Endothelial cell of umbilical vein (primary cell): Measurements from ENCODE around the gene FGD5. TPM values are rescaled to one million over a fixed set of nuclear protein-coding genes. Genes with fewer than 3 reads are reported as not detected.
A peak's percentile ranks its signal among the peaks of the same experiment; 100 is the strongest.

Experiments used
- BruUV-seq: library from RNA; stranded (reverse); fragments of 400-500 nt; replicated peaks from 2 replicates; lab custom pipeline; 2021; lab: Mats Ljungman, UMichigan
- CTCF ChIA-PET: fragments of 300-600, 350-600 bp; sonication (Branson Sonifier 250); formaldehyde crosslinking; loops from one replicate; lab custom pipeline; 2021; ENCODE audit warnings: antibody characterized with exemption, inconsistent platforms; lab: Charles Lee
- POLR2A ChIA-PET: fragments of 300-600, 350-600 bp; sonication (Branson Sonifier 250); formaldehyde crosslinking; loops from one replicate; lab custom pipeline; 2021; ENCODE audit warnings: antibody characterized with exemption, inconsistent platforms; lab: Charles Lee
- DNase-seq: peaks from one replicate; pipeline ENCODE4 v3.0.0-alpha.2; 2011; ENCODE audit warnings: low read depth, low spot score
- FAIRE-seq: peaks from 2 replicates; lab custom pipeline; 2011; peaks lifted over from hg19 to GRCh38; lab: Jason Lieb, UNC
- H2AFZ ChIP-seq: 2 replicates; pipeline ENCODE4 v1.6.0; 2012; ENCODE audit warnings: low read depth, low read length, control low read depth, inconsistent platforms
- H3K27ac ChIP-seq: 2 replicates; pipeline ENCODE4 v1.5.1; 2011; ENCODE audit warnings: low read depth, mild to moderate bottlenecking, control low read depth, low read length, moderate library complexity; ENCODE audit not compliant: insufficient read depth
- H3K27me3 ChIP-seq, 2 experiments: 2 replicates each; pipeline versions ENCODE4 v1.6.0 to v1.6.1; 2011; ENCODE audit warnings: low read length in 2 of 2, mixed read lengths in 1 of 2; ENCODE audit not compliant: control insufficient read depth in 2 of 2, insufficient read depth in 2 of 2
- H3K36me3 ChIP-seq, 2 experiments: 2 replicates in 1 of 2; 3 replicates in 1 of 2; pipeline ENCODE4 v1.5.1; 2011; ENCODE audit warnings: low read length in 2 of 2, mild to moderate bottlenecking in 1 of 2, moderate library complexity in 1 of 2; ENCODE audit not compliant: control insufficient read depth in 2 of 2, insufficient read depth in 2 of 2; ENCODE audit errors: extremely low read depth in 1 of 2
- H3K4me1 ChIP-seq: 3 replicates; pipeline ENCODE4 v1.5.1; 2011; ENCODE audit warnings: mild to moderate bottlenecking, low read length; ENCODE audit not compliant: control insufficient read depth, insufficient read depth; ENCODE audit errors: extremely low read depth
- H3K4me2 ChIP-seq: 2 replicates; pipeline ENCODE4 v1.6.1; 2011; ENCODE audit warnings: low read length, control low read depth, mixed read lengths; ENCODE audit not compliant: insufficient read depth
- H3K4me3 ChIP-seq, 3 experiments: fragments of 200-600 bp in 1 of 3; sonication (generic), shearing (Covaris generic) in 1 of 3; replicated peaks in 1 of 3; 2 replicates each; pipeline ENCODE4 v1.5.1; 2011 to 2016; ENCODE audit warnings: control low read depth in 3 of 3, low read length in 3 of 3, mild to moderate bottlenecking in 2 of 3, inconsistent platforms in 1 of 3, low read depth in 1 of 3, moderate library complexity in 1 of 3; ENCODE audit not compliant: insufficient read depth in 1 of 3
- H3K79me2 ChIP-seq: 2 replicates; pipeline ENCODE4 v1.6.0; 2012; ENCODE audit warnings: low read length, inconsistent platforms; ENCODE audit not compliant: control insufficient read depth, insufficient read depth
- H3K9ac ChIP-seq: replicated peaks from 2 replicates; pipeline ENCODE3; 2011; ENCODE audit warnings: low read length, control low read depth; ENCODE audit not compliant: insufficient read depth; ENCODE audit errors: extremely low read depth
- H3K9me1 ChIP-seq: replicated peaks from 3 replicates; pipeline ENCODE4 v1.6.0; 2011; ENCODE audit warnings: mild to moderate bottlenecking, low read length; ENCODE audit not compliant: control insufficient read depth, insufficient read depth; ENCODE audit errors: extremely low read depth
- H3K9me3 ChIP-seq: replicated peaks from 2 replicates; pipeline ENCODE4 v1.5.1; 2012; ENCODE audit warnings: low read length, inconsistent platforms; ENCODE audit not compliant: control insufficient read depth, insufficient read depth
- H4K20me1 ChIP-seq: replicated peaks from 2 replicates; pipeline ENCODE3; 2011; ENCODE audit warnings: mild to moderate bottlenecking, low read length; ENCODE audit not compliant: control insufficient read depth, insufficient read depth; ENCODE audit errors: extremely low read depth
- CTCF ChIP-seq, 2 donors: IDR thresholded peaks; 1 replicate in 1 of 2; 2 replicates in 1 of 2; pipeline ENCODE4 v1.5.1; 2011; ENCODE audit warnings: low read length in 2 of 2, mild to moderate bottlenecking in 2 of 2, moderate library complexity in 2 of 2, control low read depth in 1 of 2, inconsistent platforms in 1 of 2, low read depth in 1 of 2; ENCODE audit not compliant: insufficient read depth in 1 of 2; ENCODE audit errors: extremely low read depth in 1 of 2
- EZH2 ChIP-seq: IDR thresholded peaks from 2 replicates; pipeline ENCODE4 v1.6.1; 2012; ENCODE audit warnings: borderline replicate concordance, low read depth, mild to moderate bottlenecking, moderate library complexity, low read length, inconsistent platforms; ENCODE audit not compliant: severe bottlenecking
- FOS ChIP-seq: IDR thresholded peaks from 2 replicates; pipeline ENCODE4 v1.6.1; 2011; ENCODE audit warnings: mild to moderate bottlenecking, low read length, moderate library complexity, borderline replicate concordance; ENCODE audit not compliant: insufficient read depth
- GATA2 ChIP-seq: IDR thresholded peaks from 2 replicates; pipeline ENCODE4 v1.7.0; 2011; ENCODE audit warnings: low read depth, mild to moderate bottlenecking, moderate library complexity, mixed read lengths, low read length; ENCODE audit not compliant: insufficient read length, insufficient read depth
- MAX ChIP-seq: IDR thresholded peaks from 2 replicates; pipeline ENCODE4 v1.6.1; 2011; ENCODE audit not compliant: insufficient read depth, insufficient read length
- POLR2A ChIP-seq: IDR thresholded peaks from 2 replicates; pipeline ENCODE4 v1.6.1; 2012; ENCODE audit warnings: low read depth, mild to moderate bottlenecking, control low read depth, low read length
- POLR2AphosphoS5 ChIP-seq: IDR thresholded peaks from 2 replicates; pipeline ENCODE4 v1.6.1; 2012; ENCODE audit warnings: low read depth, mild to moderate bottlenecking, control low read depth, low read length, moderate library complexity; ENCODE audit not compliant: insufficient read depth
- dilution Hi-C: fragments of 300-500 bp; cut with MboI; formaldehyde crosslinking; loops from one replicate; pipeline ENCODE4 v1.15.0; 2019; ENCODE audit warnings: low sequenced_read_pairs; ENCODE audit not compliant: extremely low pct_ligation_motif_present
- intact Hi-C: fragments of 100-400 bp; cut with micrococcal nuclease; formaldehyde crosslinking; loops from one replicate; pipeline ENCODE4 v1.10.0; 2022
- polyA plus RNA-seq, 4 experiments: library from polyadenylated mRNA; depleted of rRNA in 3 of 4; stranded (reverse) in 3 of 4; unstranded in 1 of 4; fragments of >200 nt; gene quantifications; 2 replicates each; pipeline versions ENCODE4 v1.2.1 to v1.2.3, GENCODE V29; 2011 to 2012; ENCODE audit warnings: missing spikeins in 1 of 4
- total RNA-seq: library from RNA; stranded (reverse); gene quantifications from 2 replicates; pipeline ENCODE4 v1.2.3, GENCODE V29; 2021

The FGD5 gene
- total and polyA plus RNA-seq, 2 donors (not counting 3 experiments of a cell fraction or from before 2014, with no cell fraction given) = 49.6 to 134 TPM

- DNase-seq (peak; percentile 67), FAIRE-seq (peak; percentile 21)
- peak overlapping the region; percentile 77 to 94 (median 87) for H3K4me3 ChIP-seq
- no peaks in the 10 kb centered on the region for H3K9me1 ChIP-seq
- H3K4me1 ChIP-seq = peaks cover 30% of the 10 kb centered on the region
- no peaks in the 10 kb centered on the region for H3K27me3 ChIP-seq
- peak overlapping the region; percentile 75 for H3K9ac ChIP-seq
- peak overlapping the region; percentile 95 for H3K4me2 ChIP-seq
- BruUV-seq = no TSS peak
- H3K79me2 ChIP-seq = peaks cover 61% of the 10 kb centered on the region
- peak overlapping the region; percentile 62 for H3K27ac ChIP-seq
- dilution Hi-C loops (no loop called here), intact Hi-C loops (loop anchor here (1.0 to 5.0 kb wide), 2 partner anchors 8 to 50 kb away; no protein-coding TSS in a partner anchor)
- TF ChIP-seq EZH2 (no peak), FOS (no peak), MAX (no peak), POLR2AphosphoS5 (no peak), POLR2A (no peak), CTCF (IDR thresholded peaks at IDR 0.05; ENCODE audit: extremely low read depth in 1 of 2, insufficient read depth in 1 of 2, low read depth in 1 of 2, low read length in 2 of 2) (no peak), GATA2 (no peak)
- H3K36me3 ChIP-seq = peaks cover 0 to 11% of the 10 kb centered on the region in 2 experiments
- H3K9me3 ChIP-seq = no peaks in the 10 kb centered on the region
- H4K20me1 ChIP-seq = peaks cover 4% of the 10 kb centered on the region
- ChIA-PET CTCF (interaction anchor here (1.0 to 1.7 kb wide), 6 partner anchors 10 to 49 kb away, joined by 3 to 7 read pairs (median 4); no protein-coding TSS in a partner anchor), POLR2A (no interaction called here)
- H2AFZ ChIP-seq = peak overlapping the region; percentile 17
Measured at GRCh38 chr3:14812196-14812790, 6.5 kb upstream of the FGD5 start.
